B cell (primary cell): Measurements from ENCODE around the gene PLD1. TPM values are rescaled to one million over a fixed set of nuclear protein-coding genes. Genes with fewer than 3 reads are reported as not detected.

Experiments used
- ATAC-seq: fragments of 200-7000 bp; cut with Tn5 transposase; one replicate; pipeline ENCODE4 v1.10.0; 2021; ENCODE audit warnings: low read depth, mild to moderate bottlenecking, moderate number of reproducible peaks, moderate library complexity
- CTCF ChIA-PET: fragments of 350-600 bp; sonication (Branson Sonifier 250); formaldehyde crosslinking; loops from one replicate; lab custom pipeline; 2021; ENCODE audit warnings: antibody characterized with exemption, inconsistent platforms; lab: Charles Lee
- POLR2A ChIA-PET: fragments of 350-600 bp; sonication (Branson Sonifier 250); formaldehyde crosslinking; loops from one replicate; lab custom pipeline; 2021; ENCODE audit warnings: antibody characterized with exemption; lab: Charles Lee
- DNase-seq: peaks from one replicate; pipeline ENCODE4 v3.0.0; 2013
- H2AFZ ChIP-seq: 2 replicates; pipeline ENCODE4 v1.6.1; 2012; ENCODE audit warnings: mild to moderate bottlenecking, low read depth, low read length; ENCODE audit not compliant: insufficient read depth, poor library complexity, severe bottlenecking
- H3K27ac ChIP-seq, 2 donors: 1 replicate in 1 of 2; 2 replicates in 1 of 2; pipeline ENCODE4 v1.5.1; 2012 to 2013; ENCODE audit warnings: low read length in 2 of 2, mild to moderate bottlenecking in 2 of 2, moderate library complexity in 1 of 2
- H3K27me3 ChIP-seq, 4 experiments: fragments of 200-600 bp in 1 of 4; sonication (generic) in 1 of 4; replicated peaks in 1 of 4; 1 replicate in 2 of 4; 2 replicates in 2 of 4; pipeline versions ENCODE4 v1.6.1 to v1.7.0; 2013 to 2016; ENCODE audit warnings: low read length in 3 of 4, mild to moderate bottlenecking in 2 of 4, mixed read lengths in 1 of 4, moderate library complexity in 1 of 4; ENCODE audit not compliant: insufficient read depth in 4 of 4, control insufficient read depth in 3 of 4; ENCODE audit errors: control extremely low read depth in 1 of 4
- H3K36me3 ChIP-seq, 2 experiments: replicated peaks in 1 of 2; 1 replicate in 1 of 2; 2 replicates in 1 of 2; pipeline versions ENCODE4 v1.6.1 to v1.7.1; 2013; ENCODE audit warnings: low read length in 1 of 2; ENCODE audit not compliant: insufficient read depth in 2 of 2, control insufficient read depth in 1 of 2; ENCODE audit errors: control extremely low read depth in 1 of 2, extremely low read depth in 1 of 2
- H3K4me1 ChIP-seq, 2 donors: fragments of 200-600 bp in 1 of 2; sonication (generic) in 1 of 2; 1 replicate in 1 of 2; 2 replicates in 1 of 2; pipeline versions ENCODE4 v1.5.1 to v1.6.1; 2013 to 2017; ENCODE audit warnings: low read length in 2 of 2; ENCODE audit not compliant: control insufficient read depth in 2 of 2, insufficient read depth in 2 of 2
- H3K4me2 ChIP-seq: replicated peaks from 2 replicates; pipeline ENCODE3; 2012; ENCODE audit warnings: mild to moderate bottlenecking, low read depth, low read length; ENCODE audit not compliant: poor library complexity, severe bottlenecking
- H3K4me3 ChIP-seq, 5 experiments: fragments of 200-600 bp in 1 of 5; sonication (generic) in 1 of 5; 1 replicate in 3 of 5; 2 replicates in 2 of 5; pipeline versions ENCODE4 v1.5.1 to v1.7.0; 2011 to 2016; ENCODE audit warnings: low read length in 4 of 5, mild to moderate bottlenecking in 4 of 5, low read depth in 2 of 5, control low read depth in 1 of 5, moderate library complexity in 1 of 5; ENCODE audit not compliant: insufficient read depth in 1 of 5; ENCODE audit errors: control extremely low read depth in 1 of 5, extremely low read depth in 1 of 5
- H3K79me2 ChIP-seq: fragments of 200-600 bp; sonication (generic); one replicate; pipeline ENCODE4 v1.6.0; 2016; ENCODE audit warnings: low read length; ENCODE audit not compliant: control insufficient read depth, insufficient read depth
- H3K9ac ChIP-seq: fragments of 200-600 bp; sonication (generic); 2 replicates; pipeline ENCODE4 v1.6.1; 2017; ENCODE audit warnings: mild to moderate bottlenecking, low read length, moderate library complexity
- H3K9me3 ChIP-seq, 3 donors: one replicate each; pipeline versions ENCODE4 v1.6.1 to v1.7.1; 2013; ENCODE audit warnings: low read length in 2 of 3; ENCODE audit not compliant: control insufficient read depth in 2 of 3, insufficient read depth in 1 of 3; ENCODE audit errors: control extremely low read depth in 1 of 3
- H4K20me1 ChIP-seq: 2 replicates; pipeline ENCODE4 v1.6.0; 2012; ENCODE audit warnings: mild to moderate bottlenecking, low read length; ENCODE audit not compliant: insufficient read depth, control insufficient read depth, poor library complexity, severe bottlenecking
- H3K27ac Mint-ChIP-seq: one replicate; pipeline ENCODE4 v1.8.0; 2021; ENCODE audit warnings: mixed read lengths
- H3K27me3 Mint-ChIP-seq: one replicate; pipeline ENCODE4 v1.8.0; 2021; ENCODE audit warnings: mixed read lengths
- H3K4me1 Mint-ChIP-seq: one replicate; pipeline ENCODE4 v1.8.0; 2021; ENCODE audit warnings: mixed read lengths
- H3K4me3 Mint-ChIP-seq: one replicate; pipeline ENCODE4 v1.8.0; 2021; ENCODE audit warnings: mixed read lengths
- H3K9me3 Mint-ChIP-seq: one replicate; pipeline ENCODE4 v1.8.0; 2022; ENCODE audit warnings: mixed read lengths; ENCODE audit not compliant: insufficient read depth
- CTCF ChIP-seq: fragments of 200-600 bp; IDR thresholded peaks from one replicate; pipeline ENCODE4 v1.8.0; 2022; ENCODE audit warnings: antibody characterized with exemption, mild to moderate bottlenecking
- EZH2 ChIP-seq: IDR thresholded peaks from 2 replicates; pipeline ENCODE4 v1.6.1; 2012; ENCODE audit warnings: borderline replicate concordance, low read depth, mild to moderate bottlenecking, moderate library complexity, low read length; ENCODE audit not compliant: insufficient read depth, poor library complexity, severe bottlenecking
- WGBS: methylation state at CpG from one replicate; pipeline ENCODE4 v1.1.5; 2013; ENCODE audit warnings: missing lambda C conversion rate; ENCODE audit not compliant: insufficient coverage; 5-methylcytosine and 5-hydroxymethylcytosine counted together
- intact Hi-C: fragments of 100-400 bp; cut with micrococcal nuclease; formaldehyde crosslinking; loops from one replicate; pipeline ENCODE4 v1.10.0; 2022
- polyA plus RNA-seq: library from polyadenylated mRNA; depleted of rRNA; stranded (reverse); fragments of >200 nt; gene quantifications from 2 replicates; pipeline ENCODE4 v1.2.3, GENCODE V29; 2012
- total RNA-seq, 2 donors: library from RNA; stranded (reverse); fragments of 120-200 nt in 1 of 2; gene quantifications; 1 replicate in 1 of 2; 2 replicates in 1 of 2; pipeline versions ENCODE4 v1.2.3 to v1.2.4, GENCODE V29; 2013 to 2022

Gene PLD1
- total and polyA plus RNA-seq, 2 donors (not counting 1 experiment from before 2014, with no cell fraction given) = 0.24 to 0.52 TPM

GRCh38 chr3:171663805-171664204, 146.5 kb downstream of the PLD1 start:
- Mint-ChIP-seq H3K27ac (no peak overlapping the region), H3K27me3 (peaks cover 8% of the 10 kb centered on the region), H3K4me1 (no peaks in the 10 kb centered on the region), H3K9me3 (no peaks in the 10 kb centered on the region), H3K4me3 (no peak overlapping the region)
- Histone ChIP-seq H3K9me3 (no peaks in the 10 kb centered on the region), H3K36me3 (no peaks in the 10 kb centered on the region), H4K20me1 (no peaks in the 10 kb centered on the region), H3K27me3 (no peaks in the 10 kb centered on the region), H3K9ac (no peak overlapping the region), H3K79me2 (no peaks in the 10 kb centered on the region), H3K4me3 (no peak overlapping the region), H3K27ac (no peak overlapping the region), H3K4me2 (no peak overlapping the region), H3K4me1 (no peaks in the 10 kb centered on the region), H2AFZ (no peak overlapping the region)
- ATAC-seq (no peak), DNase-seq (no peak)
- intact Hi-C loops = no loop called here
- ChIA-PET CTCF (interaction anchor here (0.7 kb wide), 1 partner anchor 19 kb away, joined by 3 read pairs; no protein-coding TSS in a partner anchor), POLR2A (no interaction called here)
- WGBS = no CpG with 5 or more reads among the region's 4 CpGs
- TF ChIP-seq EZH2 (no peak), CTCF (no peak)

- no peaks in the 10 kb centered on the region for H3K27me3 ChIP-seq
- H3K4me2 ChIP-seq = no peak overlapping the region
- TF ChIP-seq CTCF = no peak
- no peak for TF ChIP-seq EZH2
- intact Hi-C loops = no loop called here
- no peak overlapping the region for H3K27ac ChIP-seq
- H3K9ac ChIP-seq = no peak overlapping the region
- no peaks in the 10 kb centered on the region for H3K36me3 ChIP-seq
- no peaks in the 10 kb centered on the region for H4K20me1 ChIP-seq
- no peak for DNase-seq
- no peak overlapping the region for H2AFZ ChIP-seq
- ChIA-PET POLR2A (no interaction called here), CTCF (no interaction called here)
- H3K79me2 ChIP-seq = no peaks in the 10 kb centered on the region
- Mint-ChIP-seq H3K27ac (no peak overlapping the region), H3K9me3 (no peaks in the 10 kb centered on the region), H3K27me3 (peaks cover 12% of the 10 kb centered on the region), H3K4me1 (no peaks in the 10 kb centered on the region), H3K4me3 (no peak overlapping the region)
- WGBS = 100% methylated on average over 2 of the region's 3 CpGs
- no peak overlapping the region for H3K4me3 ChIP-seq
- no peak for ATAC-seq
- H3K9me3 ChIP-seq = no peaks in the 10 kb centered on the region
- no peaks in the 10 kb centered on the region for H3K4me1 ChIP-seq
Measured at GRCh38 chr3:171661484-171661883, 148.8 kb downstream of the PLD1 start.
